GM21576 (cell line): ENCODE data around the gene ANKUB1.

ENCODE experiments used
- ATAC-seq: cut with Tn5 transposase; IDR thresholded peaks from one replicate; pipeline ENCODE4 v1.9.1; 2021; ENCODE audit warnings: mild to moderate bottlenecking, moderate library complexity; ENCODE audit not compliant: unreplicated experiment

Gene ANKUB1

GRCh38 chr3:149713730-149714654, 78.4 kb downstream of the ANKUB1 start:
- no peak for ATAC-seq
